Ishikawa (cell line): ENCODE measurements around the gene RNASE11.

Experiments
- CEBPB ChIP-seq: IDR thresholded peaks from 2 replicates; pipeline ENCODE4 v1.6.1; 2012
- CREB1 ChIP-seq: IDR thresholded peaks from 2 replicates; pipeline ENCODE4 v1.6.1; 2012; ENCODE audit warnings: low read depth
- EGR1 ChIP-seq: IDR thresholded peaks from 2 replicates; pipeline ENCODE4 v1.6.1; 2012
- EP300 ChIP-seq: IDR thresholded peaks from 2 replicates; pipeline ENCODE4 v1.6.1; 2012; ENCODE audit warnings: borderline replicate concordance
- FOXM1 ChIP-seq: IDR thresholded peaks from 2 replicates; pipeline ENCODE4 v1.6.1; 2012; ENCODE audit warnings: low read depth, borderline replicate concordance
- NFIC ChIP-seq: IDR thresholded peaks from 2 replicates; pipeline ENCODE4 v1.6.1; 2012
- RAD21 ChIP-seq: IDR thresholded peaks from 2 replicates; pipeline ENCODE4 v1.6.1; 2012; ENCODE audit warnings: low read depth
- REST ChIP-seq: IDR thresholded peaks from 2 replicates; pipeline ENCODE4 v1.6.1; 2012; ENCODE audit warnings: low read depth, mild to moderate bottlenecking
- TAF1 ChIP-seq: IDR thresholded peaks from 2 replicates; pipeline ENCODE4 v1.6.1; 2012; ENCODE audit warnings: low read depth, mild to moderate bottlenecking
- TCF12 ChIP-seq: IDR thresholded peaks from 2 replicates; pipeline ENCODE4 v1.6.1; 2012; ENCODE audit warnings: low read depth
- TEAD4 ChIP-seq: IDR thresholded peaks from 2 replicates; pipeline ENCODE4 v1.6.1; 2012
- USF1 ChIP-seq: IDR thresholded peaks from 2 replicates; pipeline ENCODE4 v1.6.1; 2012
- YY1 ChIP-seq: IDR thresholded peaks from 2 replicates; pipeline ENCODE4 v1.6.1; 2012; ENCODE audit warnings: low read depth
- ZBTB7A ChIP-seq: IDR thresholded peaks from 2 replicates; pipeline ENCODE4 v1.6.1; 2012; ENCODE audit warnings: low read depth
- TF ChIP-seq, protein P1 (sequence below): IDR thresholded peaks from 2 replicates; pipeline ENCODE4 v1.6.1; 2012

RNASE11 gene

DNA sequence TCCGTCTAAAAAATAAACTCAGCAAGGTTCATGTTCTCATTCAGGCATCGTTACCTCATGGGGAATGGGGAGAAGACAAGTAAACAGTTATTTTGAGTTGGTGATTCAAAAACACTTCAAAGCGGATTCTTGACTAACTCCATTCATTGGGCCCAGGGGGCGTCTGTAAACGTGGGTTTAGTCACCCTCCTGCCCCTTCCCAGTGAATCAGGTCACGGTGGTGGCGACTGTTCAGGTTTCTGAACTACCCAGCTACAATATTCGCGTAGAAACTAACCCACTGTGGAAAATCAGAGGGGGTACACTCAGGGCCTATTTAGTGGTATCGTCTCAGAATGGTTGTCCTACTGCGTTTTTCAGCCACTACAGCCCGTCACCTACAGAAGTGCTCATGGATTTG is 38.5 kb upstream of the RNASE11 start:
- TF ChIP-seq TEAD4 (no peak), RAD21 (no peak), YY1 (no peak), FOXM1 (no peak), EGR1 (no peak), USF1 (no peak), REST (no peak), TAF1 (no peak), EP300 (no peak), CREB1 (no peak), TCF12 (no peak), CEBPB (no peak), ZBTB7A (no peak), NFIC (no peak)
- TF ChIP-seq, protein P1, sequence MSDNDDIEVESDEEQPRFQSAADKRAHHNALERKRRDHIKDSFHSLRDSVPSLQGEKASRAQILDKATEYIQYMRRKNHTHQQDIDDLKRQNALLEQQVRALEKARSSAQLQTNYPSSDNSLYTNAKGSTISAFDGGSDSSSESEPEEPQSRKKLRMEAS: no peak

DNA sequence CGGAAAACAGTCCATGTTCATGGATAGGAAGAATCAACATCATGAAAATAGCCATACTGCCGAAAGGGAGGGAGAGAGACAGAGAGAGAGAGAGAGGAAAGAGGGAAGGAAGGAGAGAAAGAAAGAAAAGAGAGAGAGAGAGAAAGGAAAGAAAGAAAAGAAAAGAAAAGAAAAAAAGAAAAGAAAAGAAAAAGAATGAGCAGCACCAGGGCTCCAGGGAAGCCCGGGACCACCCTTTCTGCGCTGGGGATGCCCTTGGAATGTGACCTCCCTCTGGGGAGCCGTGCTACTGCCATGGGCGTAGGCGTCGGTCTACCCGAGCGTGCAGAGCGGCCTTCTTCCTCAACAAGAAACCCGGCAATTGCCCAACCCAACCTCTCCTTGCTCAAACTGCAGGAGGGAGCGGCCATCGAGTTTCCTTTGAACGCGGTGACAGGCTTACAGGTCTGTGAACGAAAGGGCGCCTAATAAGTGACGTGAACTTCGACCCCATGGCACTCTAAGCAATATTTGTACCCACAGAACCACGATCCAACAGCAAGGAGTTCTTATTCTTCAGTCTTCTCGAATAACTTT is 36.8 kb upstream of the RNASE11 start:
- TF ChIP-seq TEAD4 (peak; percentile 78; the same call in 1 of the 2 replicates), EGR1 (peak; percentile 89), TAF1 (no peak), CEBPB (peak; percentile 70; the same call in 1 of the 2 replicates)

- TF ChIP-seq REST (no peak), TCF12 (no peak)
Measured at GRCh38 chr14:20623798-20624197, 36.0 kb upstream of the RNASE11 start.

- TF ChIP-seq YY1 (no peak), TEAD4 (no peak), EP300 (no peak), TCF12 (no peak), EGR1 (no peak), NFIC (no peak), REST (no peak), RAD21 (no peak), USF1 (no peak), FOXM1 (no peak), CEBPB (no peak), TAF1 (no peak)
- TF ChIP-seq, protein P1: no peak
Measured at GRCh38 chr14:20622816-20623291, 35.1 kb upstream of the RNASE11 start.
